ENCODE measurements around the gene TOMM22.

TOMM22 gene

DNA sequence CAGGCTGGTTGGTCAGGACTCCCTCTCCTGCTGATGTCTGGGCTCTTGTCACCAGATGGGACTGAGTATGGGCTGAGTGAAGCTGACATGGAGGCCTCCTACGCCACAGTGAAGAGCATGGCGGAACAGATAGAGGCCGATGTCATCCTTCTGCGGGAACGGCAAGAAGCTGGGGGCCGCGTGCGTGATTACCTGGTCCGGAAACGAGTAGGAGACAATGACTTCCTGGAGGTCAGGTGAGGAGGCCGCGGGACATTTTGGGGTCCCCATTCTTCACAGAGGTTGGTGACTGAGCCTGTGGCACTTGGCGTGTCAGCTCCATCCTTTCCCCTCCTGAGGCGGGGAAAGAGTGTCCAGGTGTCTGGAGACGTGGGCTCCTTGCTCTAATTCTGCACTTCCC is 34.1 kb downstream of the TOMM22 start:
- DNase-seq: no peak

DNA sequence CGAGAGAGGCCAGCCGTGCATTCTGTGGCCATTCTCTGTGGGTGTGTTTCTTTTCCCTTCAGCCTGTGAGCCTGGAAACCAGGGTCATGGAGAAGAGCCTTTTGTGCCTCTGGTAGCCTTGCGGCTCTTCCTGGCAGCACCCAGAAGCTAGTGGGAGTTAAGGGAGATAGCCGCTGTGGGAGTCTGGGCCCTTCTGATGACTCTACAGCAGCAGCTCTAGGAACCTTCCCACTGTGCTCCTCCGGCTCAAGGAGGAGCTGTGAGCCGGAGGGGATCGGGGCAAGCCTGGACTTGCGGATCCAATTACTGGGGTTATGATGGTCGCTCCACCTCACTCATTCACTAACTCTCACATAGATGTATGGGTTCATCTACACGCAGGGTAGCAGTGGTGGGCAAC is 34.5 kb downstream of the TOMM22 start:
- DNase-seq: no peak

DNA sequence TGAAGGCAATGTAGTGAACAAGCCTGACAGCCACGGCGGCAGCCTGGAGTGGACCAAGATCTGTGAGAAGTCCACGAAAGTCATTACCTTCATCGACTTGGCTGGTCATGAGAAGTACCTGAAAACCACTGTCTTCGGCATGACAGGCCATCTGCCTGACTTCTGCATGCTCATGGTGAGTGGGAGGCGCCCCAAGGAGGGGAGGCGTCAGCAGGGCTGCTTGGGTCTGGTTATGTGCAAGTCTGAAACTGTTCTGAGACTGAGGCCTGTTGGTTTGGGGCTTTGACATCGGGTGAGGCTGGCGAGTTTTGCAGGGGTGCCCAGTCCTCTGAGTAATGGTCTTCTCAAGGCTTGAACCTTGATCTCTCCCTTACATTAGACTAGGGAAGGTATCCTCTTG is 35.1 kb downstream of the TOMM22 start:
- DNase-seq: no peak

DNA sequence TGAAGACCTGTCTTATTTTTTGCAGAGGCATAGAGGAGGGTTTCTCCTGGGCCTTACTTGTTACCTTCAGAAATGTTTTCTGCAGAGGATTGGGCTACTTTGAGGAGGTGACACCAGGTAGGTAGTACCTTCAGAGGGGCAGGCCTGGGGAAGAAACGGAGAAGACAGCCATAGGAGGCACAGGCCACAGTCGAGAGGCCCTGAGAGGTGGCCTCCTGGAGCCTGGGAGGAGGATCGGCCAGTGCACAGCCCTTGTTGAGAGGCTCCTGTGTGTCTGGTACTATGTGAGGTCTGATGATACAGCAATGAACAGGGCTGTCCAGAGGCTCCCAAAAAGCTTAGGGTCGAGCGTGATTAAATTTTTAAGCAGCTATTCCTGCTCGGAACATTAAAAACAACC is 35.5 kb downstream of the TOMM22 start:
- DNase-seq: no peak

DNA sequence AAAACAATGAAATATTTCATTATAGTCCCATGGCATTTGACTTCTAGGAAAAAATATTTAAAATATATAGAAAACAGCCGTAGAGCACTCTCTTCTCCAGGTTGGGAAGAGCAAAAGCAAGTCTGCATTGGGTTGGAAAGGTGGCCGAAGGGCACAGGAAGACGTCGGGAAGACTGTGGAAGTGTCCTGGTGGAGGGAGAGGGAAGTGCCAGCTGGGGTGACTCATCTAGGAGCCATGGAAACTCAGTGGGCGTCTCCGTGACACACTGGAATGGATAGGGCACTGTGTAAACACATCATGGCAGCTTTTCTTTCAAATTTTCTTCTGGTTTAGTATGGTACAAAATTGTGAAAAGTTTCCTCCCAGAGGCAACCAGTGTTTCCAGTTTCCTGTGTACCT is 36.7 kb downstream of the TOMM22 start:
- peak; percentile 68 for DNase-seq

DNA sequence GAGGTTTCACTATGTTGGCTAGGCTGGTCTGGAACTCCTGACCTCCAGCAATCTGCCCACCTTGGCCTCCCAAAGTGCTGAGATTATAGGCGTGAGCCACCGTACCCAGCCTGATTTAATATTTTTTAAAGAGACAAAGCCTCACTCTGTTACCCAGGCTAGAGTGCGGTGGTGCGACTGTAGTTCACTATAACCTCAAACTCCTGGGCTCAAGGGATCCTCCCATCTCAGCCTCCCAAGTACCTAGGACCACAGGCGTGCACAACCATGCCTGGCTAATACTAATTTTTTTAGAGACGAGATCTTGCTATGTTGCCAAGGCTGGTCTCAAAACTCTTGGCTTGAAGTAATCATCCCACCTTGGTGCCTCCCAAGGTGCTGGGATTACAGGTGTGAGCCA is 37.4 kb downstream of the TOMM22 start:
- DNase-seq: no peak

DNA sequence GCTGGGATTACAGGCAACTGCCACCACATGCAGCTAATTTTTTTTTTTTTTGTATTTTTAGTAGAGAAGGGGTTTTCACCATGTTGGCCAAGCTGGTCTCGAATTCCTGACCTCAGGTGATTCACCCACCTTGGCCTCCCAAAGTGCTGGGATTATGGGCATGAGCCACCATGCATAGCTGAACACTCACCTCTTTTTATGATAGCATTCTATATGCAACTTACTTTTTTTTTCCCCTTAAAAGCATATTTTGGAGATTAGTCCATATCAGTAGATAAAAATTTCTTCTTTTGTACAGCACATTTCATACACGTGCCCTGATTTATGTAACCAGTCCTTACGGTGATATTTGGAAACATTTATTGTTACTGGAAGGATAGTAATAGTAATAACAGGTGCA is 38.6 kb downstream of the TOMM22 start:
- DNase-seq: no peak

DNA sequence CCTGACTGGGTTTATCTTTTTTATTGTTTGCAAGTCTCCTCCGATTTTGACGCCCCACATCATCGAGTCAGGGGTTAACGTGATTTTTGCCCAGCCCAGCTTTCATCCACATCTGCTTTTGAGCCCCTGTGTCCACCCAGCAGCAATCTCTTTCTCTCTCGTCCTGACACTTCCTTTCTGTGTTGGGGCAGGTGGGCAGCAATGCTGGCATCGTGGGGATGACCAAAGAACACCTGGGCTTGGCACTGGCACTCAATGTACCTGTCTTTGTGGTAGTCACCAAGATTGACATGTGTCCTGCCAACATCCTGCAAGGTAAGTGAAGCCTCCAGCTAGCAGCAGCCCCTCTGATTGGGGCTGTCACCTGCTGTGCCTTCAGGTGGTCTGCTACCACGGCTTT is 39.8 kb downstream of the TOMM22 start:
- DNase-seq: no peak

DNA sequence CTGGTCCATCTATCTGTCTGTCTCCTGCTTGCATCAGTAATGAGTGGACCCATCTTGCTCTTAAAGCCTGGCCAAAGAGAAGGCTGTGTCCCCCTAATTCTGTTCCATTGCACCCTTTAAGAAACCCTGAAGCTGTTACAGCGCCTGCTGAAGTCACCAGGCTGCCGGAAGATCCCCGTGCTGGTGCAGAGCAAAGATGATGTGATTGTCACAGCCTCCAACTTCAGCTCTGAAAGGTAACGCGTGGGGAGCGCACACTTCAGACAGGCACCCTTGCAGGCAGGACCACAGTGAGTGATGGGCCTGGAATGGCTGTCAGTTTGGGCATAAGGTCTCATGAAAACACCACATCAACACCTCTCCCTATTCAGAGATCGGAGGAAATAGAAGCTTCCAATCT is 42.4 kb downstream of the TOMM22 start:
- DNase-seq: no peak

DNA sequence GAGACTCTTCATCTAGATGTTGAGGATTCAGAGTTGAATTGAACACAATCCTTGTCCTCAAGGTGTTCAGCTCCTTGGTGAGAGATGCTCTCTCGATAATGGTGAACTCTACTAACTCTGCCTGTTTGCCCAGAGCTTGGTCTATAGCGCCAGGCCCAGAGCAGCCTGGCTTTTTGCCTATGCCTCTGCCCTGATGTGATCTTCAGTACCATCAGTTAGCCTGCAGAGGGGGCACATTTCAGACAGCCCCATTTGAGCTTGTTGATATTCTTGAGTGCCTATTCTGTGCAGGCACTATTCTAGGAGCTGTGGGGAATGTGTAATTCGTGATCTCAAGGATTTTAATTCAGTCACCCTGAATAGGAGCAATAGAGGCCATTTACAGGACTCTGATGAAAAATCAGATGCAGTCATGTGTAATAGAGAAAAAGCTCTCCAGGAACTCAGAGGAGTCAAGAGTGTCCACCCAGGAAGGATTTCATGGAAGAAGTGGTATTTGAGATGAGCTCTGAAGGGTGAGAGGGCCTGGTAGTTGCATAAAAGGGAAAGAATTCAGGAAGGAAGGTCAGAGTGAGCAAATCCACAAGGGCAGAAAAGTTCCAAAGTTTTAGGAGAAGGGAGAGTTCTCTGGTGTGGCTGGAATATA is 43.3 kb downstream of the TOMM22 start:
- peak; percentile 35 for DNase-seq

DNA sequence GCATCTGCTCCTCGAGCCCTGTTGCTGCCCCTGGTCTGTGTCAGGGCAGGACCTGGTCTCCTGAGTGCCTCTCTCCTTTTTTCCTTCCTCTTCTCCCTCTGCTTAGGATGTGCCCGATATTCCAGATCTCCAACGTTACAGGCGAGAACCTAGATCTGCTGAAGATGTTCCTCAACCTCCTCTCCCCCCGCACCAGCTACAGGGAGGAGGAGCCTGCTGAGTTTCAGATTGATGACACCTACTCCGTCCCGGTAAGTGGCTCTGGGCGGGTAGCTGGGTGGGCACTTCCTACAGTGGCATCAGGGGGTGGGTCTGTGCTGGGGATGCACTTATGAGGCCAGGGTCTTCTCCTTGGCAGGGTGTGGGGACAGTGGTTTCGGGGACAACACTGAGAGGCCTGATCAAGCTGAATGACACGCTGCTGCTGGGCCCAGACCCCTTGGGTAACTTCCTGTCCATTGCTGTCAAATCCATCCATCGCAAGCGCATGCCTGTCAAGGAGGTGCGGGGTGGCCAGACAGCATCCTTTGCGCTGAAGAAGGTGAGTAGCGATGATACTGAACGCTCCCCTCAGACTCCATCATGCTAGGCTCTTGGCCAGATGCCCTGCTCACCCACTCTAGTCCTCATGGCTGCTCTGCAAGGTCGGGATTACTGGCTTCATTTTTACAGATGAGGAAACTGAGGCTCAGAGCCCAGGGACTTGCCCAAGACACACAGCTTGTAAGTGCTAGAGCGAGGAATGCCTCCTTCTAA is 44.3 kb downstream of the TOMM22 start:
- no peak for DNase-seq

DNA sequence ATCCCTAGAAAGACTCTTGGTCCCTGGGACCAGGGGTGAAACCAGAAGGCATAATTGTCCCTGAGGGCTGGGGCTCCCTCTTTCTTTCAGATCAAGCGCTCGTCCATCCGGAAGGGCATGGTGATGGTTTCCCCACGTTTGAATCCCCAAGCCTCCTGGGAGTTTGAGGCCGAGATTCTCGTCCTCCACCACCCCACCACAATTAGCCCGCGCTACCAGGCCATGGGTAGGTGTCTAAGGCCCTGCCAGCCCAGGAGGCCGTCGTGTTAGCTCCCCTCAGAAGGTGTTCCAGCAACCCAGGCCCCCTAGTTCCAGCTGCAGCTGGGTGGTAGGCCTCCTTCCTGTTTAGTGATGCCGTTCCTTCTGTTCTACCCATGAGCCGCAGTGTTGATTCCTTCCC is 45.4 kb downstream of the TOMM22 start:
- no peak for DNase-seq

DNA sequence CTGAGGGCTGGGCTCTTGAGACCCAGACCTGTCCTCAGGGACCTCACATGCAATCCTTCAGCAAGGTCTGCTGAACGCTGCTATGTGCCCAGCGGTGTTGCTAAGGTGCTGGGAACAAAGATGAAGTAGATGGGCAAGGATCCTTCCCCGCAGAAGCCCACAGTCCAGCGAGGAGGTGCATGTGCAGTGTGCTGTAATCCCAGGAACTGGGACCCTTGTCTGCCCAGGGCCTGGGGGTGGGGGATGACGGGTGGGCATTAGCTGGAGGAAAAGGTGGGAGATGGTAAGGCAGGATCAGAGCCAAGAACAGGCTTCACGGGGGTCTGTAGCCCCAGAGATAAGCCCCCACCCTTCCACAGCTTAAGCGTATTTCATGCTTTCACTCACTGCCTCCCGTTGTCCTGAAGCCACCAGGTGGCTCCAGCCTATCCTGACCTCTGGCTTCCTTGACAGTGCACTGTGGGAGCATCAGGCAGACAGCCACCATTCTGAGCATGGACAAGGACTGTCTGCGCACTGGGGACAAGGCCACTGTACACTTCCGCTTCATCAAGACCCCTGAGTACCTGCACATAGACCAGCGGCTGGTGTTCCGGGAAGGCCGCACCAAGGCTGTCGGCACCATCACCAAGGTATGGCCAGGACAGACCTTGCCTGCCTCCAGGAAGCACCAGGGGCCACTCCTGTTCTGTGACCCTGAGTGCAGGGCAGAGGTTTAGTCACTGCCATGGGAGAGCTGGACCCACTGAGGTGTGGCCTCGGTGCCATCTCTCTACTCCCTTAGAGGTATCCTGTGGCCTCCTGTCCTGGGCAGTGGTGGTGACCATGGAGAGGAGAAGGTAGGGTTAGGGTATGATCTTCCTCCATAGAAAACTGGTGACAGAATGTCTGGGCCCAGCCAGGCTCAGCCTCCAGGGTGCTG is 46.0 kb downstream of the TOMM22 start:
- DNase-seq: no peak

DNA sequence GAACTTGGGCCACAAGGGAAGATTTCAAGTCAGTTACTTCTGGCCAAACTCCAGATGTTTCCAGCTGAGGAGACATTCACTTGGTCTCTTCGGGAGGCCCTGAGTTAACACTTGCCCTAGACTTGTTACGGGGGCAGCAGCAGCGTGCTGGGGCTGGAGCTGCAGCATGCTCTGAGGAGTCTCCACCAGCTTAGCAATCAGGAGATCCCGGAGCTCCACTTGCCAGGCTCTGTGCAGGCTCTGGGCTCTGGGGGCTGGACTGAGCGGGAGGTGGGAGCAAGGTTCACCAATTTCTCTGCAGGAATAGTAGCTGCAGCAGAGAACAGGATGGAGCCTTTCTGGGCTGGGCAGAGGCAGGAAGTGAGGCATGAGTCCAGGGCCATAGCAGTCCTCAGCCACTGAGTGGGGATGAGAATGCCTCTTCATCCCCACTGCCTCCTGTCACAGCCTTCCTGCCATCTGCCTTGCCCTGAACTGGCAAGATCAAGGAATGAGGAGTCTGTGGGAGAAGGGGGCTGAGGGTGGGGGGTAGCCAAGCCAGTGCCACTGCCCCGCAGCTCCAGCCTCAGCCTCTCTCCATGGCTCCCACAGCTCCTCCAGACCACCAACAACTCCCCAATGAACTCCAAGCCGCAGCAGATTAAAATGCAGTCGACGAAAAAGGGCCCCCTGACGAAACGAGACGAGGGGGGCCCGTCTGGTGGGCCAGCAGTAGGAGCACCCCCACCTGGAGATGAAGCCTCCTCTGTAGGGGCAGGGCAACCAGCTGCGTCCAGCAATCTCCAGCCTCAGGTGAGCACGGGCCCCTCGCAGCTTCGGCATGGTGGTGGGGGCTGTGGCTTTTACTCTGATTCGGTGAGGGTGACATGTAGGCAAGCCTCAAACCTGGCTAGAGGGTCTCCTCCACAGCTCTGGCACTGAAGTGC is 47.4 kb downstream of the TOMM22 start:
- DNase-seq: no peak

DNA sequence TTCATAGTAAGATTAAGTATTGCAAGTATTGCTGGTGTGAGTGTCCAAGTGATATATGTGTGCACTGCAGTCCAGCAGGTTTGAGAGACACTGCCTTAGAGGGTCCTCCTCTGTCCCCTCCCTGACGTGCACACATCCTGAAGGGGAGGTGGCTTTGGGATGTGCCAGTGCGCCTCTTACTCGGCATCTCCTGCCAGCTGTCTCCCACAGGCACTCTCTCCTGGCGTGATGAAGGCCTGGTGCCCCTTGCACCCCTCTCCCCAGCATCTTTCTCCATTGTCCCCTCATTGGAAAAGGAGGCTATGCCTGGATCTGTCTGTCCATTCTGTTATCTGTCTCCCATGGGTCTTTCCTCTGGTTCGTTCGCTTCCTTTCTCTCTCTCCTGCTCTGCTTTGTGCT is 48.2 kb downstream of the TOMM22 start:
- DNase-seq: no peak

DNA sequence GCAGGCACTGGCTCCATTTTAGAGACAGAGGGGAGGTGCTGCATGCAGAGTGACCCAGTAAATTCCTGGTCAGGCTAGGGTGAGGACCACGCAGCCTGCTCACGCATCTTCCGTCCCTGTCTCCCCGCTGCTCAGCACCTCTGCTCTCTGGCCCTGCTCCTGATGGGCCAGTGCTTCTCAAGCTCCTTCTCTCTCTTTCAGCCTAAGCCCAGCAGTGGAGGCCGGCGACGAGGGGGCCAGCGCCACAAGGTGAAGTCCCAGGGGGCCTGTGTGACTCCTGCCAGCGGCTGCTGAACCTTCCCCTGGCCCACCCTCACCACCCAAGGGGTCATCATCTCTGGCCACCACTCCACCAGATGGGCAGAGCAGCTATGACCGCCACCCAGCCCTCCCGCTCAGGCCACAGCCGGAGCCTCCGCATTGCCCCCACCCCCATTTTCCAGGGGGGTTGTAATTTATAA is 48.7 kb downstream of the TOMM22 start:
- no peak for DNase-seq

DNA sequence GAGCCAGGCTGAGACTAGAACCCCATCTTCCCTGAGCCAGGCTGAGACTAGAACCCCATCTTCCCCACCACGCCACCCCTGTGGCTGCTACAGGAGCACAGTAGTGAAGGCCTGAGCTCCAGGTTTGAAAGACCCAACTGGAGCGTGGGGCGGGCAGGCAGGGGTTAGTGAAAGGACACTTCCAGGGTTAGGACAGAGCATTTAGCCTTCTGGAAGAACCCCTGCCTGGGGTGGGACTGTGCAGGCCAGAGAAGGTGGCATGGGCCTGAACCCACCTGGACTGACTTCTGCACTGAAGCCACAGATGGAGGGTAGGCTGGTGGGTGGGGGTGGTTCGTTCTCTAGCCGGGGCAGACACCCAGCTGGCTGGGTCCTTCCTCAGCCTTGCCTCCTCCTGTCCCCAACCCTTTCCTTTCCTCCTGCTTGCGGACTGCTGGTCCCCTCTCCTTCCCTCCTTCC is 50.0 kb downstream of the TOMM22 start:
- DNase-seq: no peak

DNA sequence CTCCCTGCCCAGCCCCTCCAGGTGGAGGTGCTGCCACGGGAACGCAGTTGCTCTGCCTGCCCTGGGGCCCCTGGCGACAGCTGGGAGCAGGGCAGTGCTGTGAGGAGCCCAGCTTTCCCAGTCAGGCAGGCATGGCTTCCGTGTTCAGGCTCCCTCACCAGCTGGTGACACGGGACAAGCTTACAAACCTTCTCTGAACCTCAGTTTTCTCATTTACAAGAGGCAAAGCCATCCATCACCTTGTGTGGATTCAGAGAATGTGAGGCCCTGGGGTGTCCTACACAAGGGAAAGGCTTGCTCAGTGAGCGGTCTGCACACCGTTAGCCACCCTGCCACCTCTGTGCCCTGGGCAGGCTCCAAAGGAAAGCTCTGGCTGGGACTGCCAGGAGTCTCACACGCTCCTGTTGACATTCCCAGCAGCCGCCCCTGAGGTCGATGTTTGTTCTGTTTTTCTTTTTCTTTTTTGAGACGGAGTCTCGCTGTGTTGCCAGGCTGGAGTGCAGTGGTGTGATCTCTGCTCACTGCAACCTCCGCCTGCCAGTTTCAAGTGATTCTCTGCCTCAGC is 50.6 kb downstream of the TOMM22 start:
- DNase-seq: no peak

DNA sequence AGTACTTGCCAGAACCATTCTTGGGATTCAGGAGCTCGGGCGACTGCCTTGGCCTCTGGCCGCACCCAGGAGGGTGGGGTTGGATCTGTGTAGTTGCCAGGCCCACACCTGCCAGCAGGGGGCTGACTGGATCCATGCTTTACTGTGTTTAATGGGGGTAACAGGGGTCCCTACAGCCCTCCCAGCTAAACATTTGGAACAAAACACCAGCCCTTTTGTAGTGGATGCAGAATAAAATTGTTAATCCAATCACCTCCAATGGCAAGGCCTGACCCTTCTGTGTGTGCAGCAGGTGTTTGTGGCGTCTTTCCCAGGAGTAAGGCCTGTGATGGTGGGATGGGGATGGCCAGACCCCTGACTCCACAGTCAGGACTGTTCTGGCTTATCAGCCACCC is 51.6 kb downstream of the TOMM22 start:
- peak; percentile 19 for DNase-seq

DNA sequence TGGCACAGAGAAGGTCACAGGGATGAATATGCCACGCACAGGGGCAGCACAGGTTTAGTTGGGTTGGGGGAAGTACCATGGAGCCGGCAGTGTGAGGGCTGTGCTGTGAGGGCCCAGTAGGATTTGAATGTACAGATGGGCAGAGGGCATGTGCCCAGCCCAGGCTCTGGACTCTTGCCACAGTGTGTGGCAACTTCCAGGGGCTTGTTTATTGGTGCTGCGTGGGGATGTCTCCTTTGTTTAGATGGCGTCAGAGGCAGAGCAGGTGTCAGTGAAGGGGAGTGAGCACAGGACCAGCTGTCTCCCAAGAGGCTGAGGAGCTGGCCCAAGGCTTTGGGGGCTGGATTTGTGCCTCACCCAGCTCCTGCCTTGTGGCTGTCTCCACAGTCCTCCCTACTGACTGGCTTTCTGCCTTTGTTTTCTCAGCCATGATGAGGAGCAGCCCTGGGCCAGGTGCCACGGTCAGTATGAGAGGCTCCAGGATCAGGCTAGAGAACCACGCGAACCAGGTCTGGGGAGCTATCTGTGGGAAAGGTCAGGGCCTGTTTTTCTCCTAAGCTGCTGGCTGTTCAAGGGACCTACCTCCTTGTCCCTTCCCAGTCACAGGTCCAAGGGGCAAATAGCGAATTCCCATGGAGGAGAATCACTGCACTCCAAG is 52.1 kb downstream of the TOMM22 start:
- DNase-seq: no peak

DNA sequence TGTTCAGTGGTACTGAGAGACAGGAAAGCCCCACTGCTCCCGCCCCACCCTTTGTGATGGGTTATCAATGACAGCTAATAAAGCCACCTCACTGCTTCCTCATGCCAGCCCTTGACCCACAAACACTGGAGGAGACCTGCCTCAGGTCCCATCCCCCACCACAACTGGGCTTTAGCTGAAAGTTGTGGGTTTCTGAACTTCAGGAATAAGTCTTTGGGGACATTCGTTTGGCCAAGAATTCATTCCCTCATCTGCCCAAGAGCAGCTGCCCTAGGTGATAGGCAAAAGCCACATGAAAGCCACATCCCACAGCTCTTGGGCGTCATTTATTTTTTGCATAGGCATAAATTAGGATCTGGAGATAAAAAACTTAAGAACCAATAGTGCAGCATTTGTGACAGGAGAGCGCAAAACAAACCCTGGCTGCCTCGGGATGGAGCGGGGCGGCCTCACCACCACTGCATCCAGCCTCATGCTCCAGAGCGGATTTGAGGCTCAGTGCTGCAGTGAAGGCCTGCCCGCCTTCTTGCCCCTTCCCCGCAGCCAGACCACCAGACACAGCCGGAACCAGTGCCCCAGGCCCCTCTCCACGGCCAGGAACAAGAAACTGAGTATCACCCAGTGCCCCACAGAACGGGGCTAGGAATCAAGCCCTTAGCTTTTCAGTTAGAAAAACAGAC is 52.8 kb downstream of the TOMM22 start:
- no peak for DNase-seq

Data from fibroblast of skin of right biceps (primary cell).